T-cell (primary cell): ENCODE data around the gene GPR132. TPM values are rescaled to one million over a fixed set of nuclear protein-coding genes. Genes with fewer than 3 reads are reported as not detected.
"Not testable (repeated sequence)": the region's sequence is repeated elsewhere in the genome, so short reads cannot be mapped to it uniquely, and the experiment has no call there.

Source experiments
- ATAC-seq, 4 experiments: fragments of 200-7000 bp in 3 of 4; fragments of 150-1000 bp in 1 of 4; cut with Tn5 transposase; replicated peaks in 1 of 4; 1 replicate in 3 of 4; 2 replicates in 1 of 4; pipeline ENCODE4 v1.10.0; 2021; ENCODE audit warnings: moderate library complexity in 3 of 4, mild to moderate bottlenecking in 2 of 4, moderate number of reproducible peaks in 1 of 4
- CTCF ChIA-PET, 2 donors: fragments of 300-600 bp; sonication (Branson Sonifier 250); formaldehyde crosslinking; loops; one replicate each; lab custom pipeline; 2022; ENCODE audit warnings: antibody characterized with exemption in 2 of 2; lab: Charles Lee
- POLR2A ChIA-PET, 2 donors: fragments of 300-600 bp; sonication (Branson Sonifier 250); formaldehyde crosslinking; loops; one replicate each; lab custom pipeline; 2022; ENCODE audit warnings: antibody characterized with exemption in 2 of 2; lab: Charles Lee
- DNase-seq, 35 experiments: peaks; one replicate each; pipeline versions ENCODE4 v3.0.0 to v3.0.0-alpha.2; 2013 to 2023
- H3K27ac ChIP-seq: one replicate; pipeline ENCODE4 v1.5.1; 2013; ENCODE audit warnings: low read length
- H3K27me3 ChIP-seq, 2 experiments: replicated peaks in 1 of 2; 1 replicate in 1 of 2; 2 replicates in 1 of 2; pipeline versions ENCODE4 v1.6.1 to v1.7.0; 2013; ENCODE audit warnings: low read length in 1 of 2, mixed read lengths in 1 of 2; ENCODE audit not compliant: control insufficient read depth in 2 of 2, insufficient read depth in 2 of 2; ENCODE audit errors: extremely low read depth in 1 of 2
- H3K36me3 ChIP-seq, 2 donors: 1 replicate in 1 of 2; 2 replicates in 1 of 2; pipeline versions ENCODE4 v1.6.1 to v1.7.0; 2013; ENCODE audit warnings: low read length in 1 of 2; ENCODE audit not compliant: control insufficient read depth in 2 of 2, insufficient read depth in 1 of 2; ENCODE audit errors: extremely low read depth in 1 of 2
- H3K4me1 ChIP-seq, 2 experiments: 1 replicate in 1 of 2; 2 replicates in 1 of 2; pipeline versions ENCODE4 v1.6.1 to v1.7.0; 2013; ENCODE audit warnings: low read length in 2 of 2, mixed read lengths in 1 of 2; ENCODE audit not compliant: insufficient read depth in 2 of 2, control insufficient read depth in 1 of 2; ENCODE audit errors: extremely low read depth in 1 of 2
- H3K4me3 ChIP-seq, 2 donors: 1 replicate in 1 of 2; 2 replicates in 1 of 2; pipeline versions ENCODE4 v1.5.1 to v1.7.0; 2013; ENCODE audit warnings: mild to moderate bottlenecking in 2 of 2, low read length in 1 of 2, moderate library complexity in 1 of 2; ENCODE audit not compliant: control insufficient read depth in 1 of 2; ENCODE audit errors: extremely low read depth in 1 of 2
- H3K9me3 ChIP-seq: 2 replicates; pipeline ENCODE4 v1.7.0; 2013
- H3K27ac Mint-ChIP-seq, 2 donors: one replicate each; pipeline ENCODE4 v1.8.0; 2020 to 2021; ENCODE audit warnings: mild to moderate bottlenecking in 2 of 2, mixed read lengths in 2 of 2
- H3K27me3 Mint-ChIP-seq, 2 donors: one replicate each; pipeline ENCODE4 v1.8.0; 2021 to 2022; ENCODE audit warnings: mixed read lengths in 2 of 2
- H3K36me3 Mint-ChIP-seq: one replicate; pipeline ENCODE4 v1.8.0; 2021; ENCODE audit warnings: mixed read lengths
- H3K4me1 Mint-ChIP-seq, 3 donors: one replicate each; pipeline ENCODE4 v1.8.0; 2020 to 2022; ENCODE audit warnings: mixed read lengths in 3 of 3, mild to moderate bottlenecking in 1 of 3
- H3K4me3 Mint-ChIP-seq, 3 donors: one replicate each; pipeline ENCODE4 v1.8.0; 2020 to 2022; ENCODE audit warnings: mild to moderate bottlenecking in 3 of 3, mixed read lengths in 3 of 3, moderate library complexity in 3 of 3
- H3K9me3 Mint-ChIP-seq, 3 donors: one replicate each; pipeline ENCODE4 v1.8.0; 2020 to 2022; ENCODE audit warnings: mixed read lengths in 3 of 3
- WGBS: methylation state at CpG from one replicate; pipeline ENCODE4 v1.1.5; 2013; ENCODE audit warnings: missing lambda C conversion rate; ENCODE audit not compliant: insufficient coverage; 5-methylcytosine and 5-hydroxymethylcytosine counted together
- total RNA-seq, 35 experiments: library from RNA in 6 of 35; stranded (reverse) in 6 of 35; fragments of 120-200 nt in 1 of 35; gene quantifications; one replicate each; pipeline versions ENCODE4 v1.2.1 to v1.2.4 and lab custom pipeline; 2013 to 2026

Gene GPR132
- total RNA-seq, 5 donors from 2014 or later (not counting 1 experiment from before 2014, with no cell fraction given) = 47.0 to 58.0 (median 49.7) TPM

DNA sequence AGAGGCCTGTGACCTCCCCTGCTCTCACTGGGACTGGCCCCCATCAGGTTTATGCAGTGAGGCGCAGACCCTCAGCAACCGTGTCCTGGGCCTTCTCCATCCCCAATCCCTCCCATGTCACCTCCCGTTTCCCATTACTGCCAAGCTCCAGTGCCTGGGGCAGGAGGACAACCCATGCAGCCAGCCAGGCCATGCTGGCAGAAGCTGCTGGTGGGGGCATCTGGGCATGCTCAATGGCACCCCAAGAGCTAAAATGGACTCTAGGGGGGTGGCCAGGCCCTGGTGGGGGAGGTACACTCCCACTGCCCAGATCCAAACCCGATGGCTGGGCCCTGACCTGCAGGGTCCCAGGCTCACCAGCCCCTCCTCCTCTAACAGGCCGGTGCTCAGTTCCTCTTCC, 20.5 kb upstream of the GPR132 start:
- 92% methylated on average over 3 of the region's 5 CpGs for WGBS
- Mint-ChIP-seq H3K27ac (no peak overlapping the region), H3K27me3 (peaks cover 3 to 5% of the 10 kb centered on the region in 2 donors), H3K4me1 (peaks cover 10 to 20% (median 20%) of the 10 kb centered on the region in 3 donors), H3K9me3 (no peaks in the 10 kb centered on the region), H3K4me3 (no peak overlapping the region), H3K36me3 (no peaks in the 10 kb centered on the region)
- DNase-seq (no peak), ATAC-seq (no peak)
- Histone ChIP-seq H3K9me3 (no peaks in the 10 kb centered on the region), H3K4me3 (no peak overlapping the region), H3K27me3 (peaks cover 0 to 9% of the 10 kb centered on the region in 2 experiments), H3K27ac (no peak overlapping the region), H3K4me1 (peaks cover 4 to 36% of the 10 kb centered on the region in 2 experiments), H3K36me3 (no peaks in the 10 kb centered on the region)
- ChIA-PET POLR2A (interaction anchor here in 1 of 2 donors (0.9 kb wide), 1 partner anchor 20 kb away, joined by 3 read pairs; the partner anchor contains the start of gene GPR132), CTCF (interaction anchor here (0.5 to 2.1 kb wide), 7 partner anchors 12 to 215 kb away, joined by 3 to 10 read pairs (median 4); partner anchors contain the start of genes BRF1 (in 1 of the 2) and GPR132 (in 1 of the 2))

DNA sequence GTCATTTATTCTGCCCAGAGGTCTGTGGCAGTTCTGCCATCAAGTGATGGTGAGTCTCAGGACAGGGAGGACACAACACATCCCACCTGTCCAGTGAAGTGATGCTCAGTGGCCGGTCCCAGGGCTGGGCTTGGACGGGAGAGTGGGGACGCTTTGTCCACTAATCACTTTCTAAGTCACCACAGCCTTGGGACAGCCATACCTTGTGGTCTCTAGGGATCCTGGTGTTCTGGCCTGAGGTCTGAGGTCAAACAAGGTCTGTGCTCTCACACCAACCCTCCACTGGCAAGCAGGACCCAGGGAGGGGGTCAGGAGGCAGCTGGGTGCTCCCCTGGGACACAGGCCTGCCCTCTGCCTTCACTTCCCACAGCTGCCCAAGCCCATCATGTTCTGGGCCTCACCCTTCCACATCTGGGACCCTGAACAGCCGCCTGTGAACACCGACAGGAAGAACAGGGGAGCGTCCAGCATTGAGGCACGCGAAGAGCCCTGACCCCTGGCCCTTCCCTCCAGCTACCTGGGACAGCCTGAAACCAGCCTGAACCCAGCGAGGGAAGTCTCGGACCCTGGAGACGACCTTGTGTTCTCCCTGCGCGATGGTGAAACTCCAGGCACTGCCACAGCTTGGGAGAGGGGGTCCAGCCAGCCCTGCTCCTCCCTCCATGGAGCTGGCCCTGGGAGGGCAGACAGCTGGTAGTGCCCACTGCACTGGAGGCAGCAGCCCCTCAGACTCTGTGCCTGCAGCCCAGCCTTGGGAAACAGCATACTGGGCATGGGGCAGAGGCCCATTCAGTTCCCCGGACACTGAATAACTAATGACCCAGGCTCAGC, 19.7 kb upstream of the GPR132 start:
- H3K27ac Mint-ChIP-seq = peak overlapping the region in 1 of 2 donors; percentile 22
- 95% methylated on average over 12 of the region's 14 CpGs for WGBS
- H3K9me3 ChIP-seq = no peaks in the 10 kb centered on the region
- CTCF ChIA-PET = interaction anchor here in 1 of 2 donors (1.3 kb wide), 1 partner anchor 20 kb away, joined by 5 read pairs; the partner anchor contains the start of gene GPR132
- peaks cover 0 to 9% of the 10 kb centered on the region in 2 experiments for H3K27me3 ChIP-seq
- peaks cover 6 to 18% (median 14%) of the 10 kb centered on the region in 3 donors for H3K4me1 Mint-ChIP-seq
- no peaks in the 10 kb centered on the region for H3K9me3 Mint-ChIP-seq
- no peaks in the 10 kb centered on the region for H3K36me3 ChIP-seq
- no peak overlapping the region for H3K4me3 Mint-ChIP-seq
- ATAC-seq (no peak), DNase-seq (no peak)
- peaks cover 3 to 5% of the 10 kb centered on the region in 2 donors for H3K27me3 Mint-ChIP-seq
- no peaks in the 10 kb centered on the region for H3K36me3 Mint-ChIP-seq
- H3K4me1 ChIP-seq = peaks cover 4 to 28% of the 10 kb centered on the region in 2 experiments
- POLR2A ChIA-PET = interaction anchor here in 1 of 2 donors (0.9 kb wide), 1 partner anchor 20 kb away, joined by 3 read pairs; the partner anchor contains the start of gene GPR132
- H3K27ac ChIP-seq = no peak overlapping the region
- no peak overlapping the region for H3K4me3 ChIP-seq

DNA sequence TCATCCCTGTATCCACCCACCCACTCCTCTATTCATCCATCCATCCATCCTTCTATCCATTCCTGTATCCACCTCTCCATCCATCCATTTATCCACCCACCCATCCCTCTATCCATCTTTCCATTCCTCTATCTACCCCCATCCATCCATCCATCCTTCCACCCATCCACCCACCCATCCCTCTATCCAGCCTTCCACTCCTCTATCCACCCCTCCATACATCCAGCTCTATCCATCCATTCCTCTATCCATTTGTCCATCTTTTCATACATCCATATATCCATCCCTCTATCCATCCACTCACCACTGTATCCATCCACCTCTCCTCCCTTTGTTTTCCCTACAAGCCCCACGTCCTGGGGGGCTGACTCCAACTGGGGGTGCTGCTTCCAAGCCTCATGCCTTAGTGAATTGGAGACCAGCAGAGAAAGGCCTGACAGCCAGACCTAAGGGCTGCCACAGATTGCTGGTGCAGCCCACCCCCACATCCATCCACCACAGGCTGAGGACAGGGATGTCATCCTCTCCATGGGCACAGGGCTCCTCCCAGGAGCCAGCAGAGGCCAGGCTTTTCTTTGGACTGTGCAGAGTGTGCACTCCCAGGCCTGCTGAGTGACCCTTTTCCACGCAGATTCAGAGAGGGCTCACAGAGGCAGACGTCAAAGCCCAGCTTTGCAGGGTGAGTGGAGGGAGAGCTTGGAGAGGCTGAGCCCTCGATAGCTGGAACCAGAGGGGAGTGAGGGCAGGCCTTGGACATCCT, 18.9 kb upstream of the GPR132 start:
- CTCF ChIA-PET = no interaction called here
- Histone ChIP-seq H3K4me1 (peaks cover 4 to 26% of the 10 kb centered on the region in 2 experiments), H3K27ac (no peak overlapping the region), H3K27me3 (peaks cover 0 to 9% of the 10 kb centered on the region in 2 experiments), H3K9me3 (no peaks in the 10 kb centered on the region), H3K4me3 (no peak overlapping the region), H3K36me3 (no peaks in the 10 kb centered on the region)
- Mint-ChIP-seq H3K27me3 (peaks cover 3 to 5% of the 10 kb centered on the region in 2 donors), H3K4me3 (no peak overlapping the region), H3K9me3 (no peaks in the 10 kb centered on the region), H3K36me3 (no peaks in the 10 kb centered on the region), H3K27ac (no peak overlapping the region), H3K4me1 (peaks cover 6 to 18% (median 14%) of the 10 kb centered on the region in 3 donors)
- POLR2A ChIA-PET = interaction anchor here in 1 of 2 donors (0.7 kb wide), 1 partner anchor 30 kb away, joined by 4 read pairs; no protein-coding TSS in a partner anchor
- ATAC-seq (no peak), DNase-seq (no peak)
- WGBS = 79% methylated on average over 4 of the region's 4 CpGs

DNA sequence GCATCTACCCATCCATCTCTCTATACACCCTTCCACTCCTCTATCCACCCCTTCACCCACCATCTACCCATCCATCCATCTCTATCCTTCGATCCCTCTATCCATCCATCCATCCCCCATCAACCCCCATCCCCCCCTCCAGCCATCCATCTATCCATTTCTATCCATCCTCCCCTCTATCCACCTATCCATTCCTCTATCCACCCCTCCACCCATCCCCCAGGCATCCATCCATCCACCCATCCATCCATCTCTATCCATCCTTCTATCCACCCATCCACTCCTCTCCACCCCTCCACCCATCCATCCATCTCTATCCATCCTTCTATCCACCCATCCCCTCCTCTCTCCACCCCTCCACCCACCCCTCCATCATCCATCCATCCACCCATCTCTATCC, 17.5 kb upstream of the GPR132 start:
- DNase-seq = no peak
- Mint-ChIP-seq H3K9me3 (no peaks in the 10 kb centered on the region), H3K27ac (no peak overlapping the region), H3K4me3 (no peak overlapping the region), H3K27me3 (peaks cover 3 to 5% of the 10 kb centered on the region in 2 donors), H3K4me1 (peaks cover 11 to 21% (median 16%) of the 10 kb centered on the region in 3 donors), H3K36me3 (no peaks in the 10 kb centered on the region)
- Histone ChIP-seq H3K9me3 (no peaks in the 10 kb centered on the region), H3K27ac (no peak overlapping the region), H3K4me3 (no peak overlapping the region), H3K4me1 (peaks cover 1 to 23% of the 10 kb centered on the region in 2 experiments), H3K27me3 (peaks cover 0 to 6% of the 10 kb centered on the region in 2 experiments), H3K36me3 (no peaks in the 10 kb centered on the region)
- CTCF ChIA-PET = no interaction called here
- no peak for ATAC-seq
- POLR2A ChIA-PET = no interaction called here
- 90% methylated on average over 1 of the region's 1 CpG for WGBS

DNA sequence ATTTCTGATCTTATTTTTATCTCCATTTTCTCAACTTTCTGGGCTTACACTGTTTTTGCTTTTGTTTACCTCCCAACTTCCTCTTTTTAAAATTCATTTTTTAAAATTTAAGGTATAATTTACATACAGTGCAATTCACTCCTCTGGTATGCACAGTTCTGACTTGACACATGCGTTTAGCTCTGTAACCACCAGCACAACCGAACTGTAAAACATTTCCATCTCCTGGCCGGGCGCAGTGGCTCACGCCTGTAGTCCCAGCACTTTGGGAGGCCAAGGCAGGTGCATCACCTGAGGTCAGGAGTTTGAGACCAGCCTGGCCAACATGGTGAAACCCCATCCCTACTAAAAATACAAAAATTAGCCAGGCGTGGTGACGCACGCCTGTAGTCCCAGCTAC, 16.2 kb upstream of the GPR132 start:
- H3K4me1 ChIP-seq = peaks cover 10 to 25% of the 10 kb centered on the region in 2 experiments
- peaks cover 21 to 29% (median 23%) of the 10 kb centered on the region in 3 donors for H3K4me1 Mint-ChIP-seq
- 81% methylated on average over 5 of the region's 8 CpGs for WGBS
- H3K27ac Mint-ChIP-seq, H3K36me3 Mint-ChIP-seq, POLR2A ChIA-PET, H3K9me3 ChIP-seq, H3K27me3 ChIP-seq, H3K4me3 Mint-ChIP-seq, H3K27ac ChIP-seq, DNase-seq, H3K36me3 ChIP-seq, H3K4me3 ChIP-seq, H3K9me3 Mint-ChIP-seq, H3K27me3 Mint-ChIP-seq, ATAC-seq: not testable (repeated sequence)
- CTCF ChIA-PET = interaction anchor here in 1 of 2 donors (0.6 kb wide), 1 partner anchor 46 kb away, joined by 3 read pairs; no protein-coding TSS in a partner anchor

DNA sequence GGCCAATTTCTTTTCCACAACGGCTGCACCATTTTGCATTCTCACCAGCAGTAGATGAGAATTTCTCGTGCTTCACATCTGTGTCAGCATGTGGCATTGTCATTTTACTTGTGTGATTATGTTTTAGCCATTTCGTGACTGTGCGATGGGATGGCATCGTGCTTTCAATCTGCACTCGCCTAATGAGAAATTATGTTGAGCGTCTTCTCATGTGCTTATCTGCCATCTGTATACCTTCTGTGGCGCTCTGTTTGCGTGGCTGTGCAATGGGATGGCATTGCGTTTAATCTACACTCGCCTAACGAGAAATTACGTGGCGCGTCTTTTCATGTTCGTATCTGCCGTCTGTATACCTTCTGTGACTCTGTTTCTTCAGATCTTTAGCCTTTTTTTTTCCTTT, 14.9 kb upstream of the GPR132 start:
- H3K36me3 ChIP-seq = no peaks in the 10 kb centered on the region
- CTCF ChIA-PET = no interaction called here
- Mint-ChIP-seq H3K36me3 (no peaks in the 10 kb centered on the region), H3K27me3 (peaks cover 2 to 5% of the 10 kb centered on the region in 2 donors), H3K9me3 (no peaks in the 10 kb centered on the region), H3K4me3 (no peak overlapping the region), H3K27ac (peak overlapping the region in 1 of 2 donors; percentile 28), H3K4me1 (peaks cover 26 to 33% (median 31%) of the 10 kb centered on the region in 3 donors)
- ATAC-seq (no peak), DNase-seq (no peak)
- peaks cover 16 to 27% of the 10 kb centered on the region in 2 experiments for H3K4me1 ChIP-seq
- H3K27ac ChIP-seq = no peak overlapping the region
- POLR2A ChIA-PET = no interaction called here
- peaks cover 0 to 3% of the 10 kb centered on the region in 2 experiments for H3K27me3 ChIP-seq
- H3K4me3 ChIP-seq = no peak overlapping the region
- WGBS = 94% methylated on average over 16 of the region's 17 CpGs
- no peaks in the 10 kb centered on the region for H3K9me3 ChIP-seq
